GM21423 (cell line): ENCODE results near the gene ZNF181.
"Not testable (repeated sequence)": the region's sequence is repeated elsewhere in the genome, so short reads cannot be mapped to it uniquely, and the experiment has no call there.

Source experiments
- ATAC-seq: cut with Tn5 transposase; IDR thresholded peaks from one replicate; pipeline ENCODE4 v1.9.1; 2021; ENCODE audit warnings: mild to moderate bottlenecking, moderate library complexity; ENCODE audit not compliant: unreplicated experiment

Gene ZNF181

GRCh38 chr19:34733746-34734536 is at the start of gene ZNF181:
TSS of gene ZNF181 (plus strand) at chr19:34734243. CDS start at chr19:34735038, 795 bp downstream.
- ATAC-seq: peak; percentile 79

GRCh38 chr19:34685266-34685665 is 48.8 kb upstream of the ZNF181 start:
- not testable (repeated sequence) for ATAC-seq

GRCh38 chr19:34686455-34686854 is 47.6 kb upstream of the ZNF181 start:
- no peak for ATAC-seq

GRCh38 chr19:34687348-34687747 is 46.7 kb upstream of the ZNF181 start:
- no peak for ATAC-seq

- ATAC-seq: no peak
Measured at GRCh38 chr19:34688592-34688991, 45.5 kb upstream of the ZNF181 start.

GRCh38 chr19:34690372-34690771 is 43.7 kb upstream of the ZNF181 start:
- ATAC-seq: no peak

- no peak for ATAC-seq
Measured at GRCh38 chr19:34692549-34692948, 41.5 kb upstream of the ZNF181 start.

GRCh38 chr19:34707661-34708060 is 26.4 kb upstream of the ZNF181 start:
- ATAC-seq: no peak

GRCh38 chr19:34711890-34712289 is 22.2 kb upstream of the ZNF181 start:
- no peak for ATAC-seq

- ATAC-seq: no peak
Measured at GRCh38 chr19:34712395-34713261, 21.4 kb upstream of the ZNF181 start.

- no peak for ATAC-seq
Measured at GRCh38 chr19:34713262-34713637, 20.8 kb upstream of the ZNF181 start.

GRCh38 chr19:34715357-34715756 is 18.7 kb upstream of the ZNF181 start:
- ATAC-seq: no peak

GRCh38 chr19:34722353-34722752 is 11.7 kb upstream of the ZNF181 start:
- ATAC-seq: no peak

GRCh38 chr19:34725400-34725799 is 8.6 kb upstream of the ZNF181 start:
- ATAC-seq: no peak

- no peak for ATAC-seq
Measured at GRCh38 chr19:34731019-34731829, 2.8 kb upstream of the ZNF181 start.

GRCh38 chr19:34731964-34732363 is 2.1 kb upstream of the ZNF181 start:
- no peak for ATAC-seq

GRCh38 chr19:34732612-34733211 is 1.3 kb upstream of the ZNF181 start:
- no peak for ATAC-seq

GRCh38 chr19:34733266-34733745 is 737 bp upstream of the ZNF181 start:
- ATAC-seq: peak; percentile 16

GRCh38 chr19:34734537-34735103 is 577 bp downstream of the ZNF181 start:
- ATAC-seq: no peak
